ENCODE results near the gene PNPLA5.

DNA sequence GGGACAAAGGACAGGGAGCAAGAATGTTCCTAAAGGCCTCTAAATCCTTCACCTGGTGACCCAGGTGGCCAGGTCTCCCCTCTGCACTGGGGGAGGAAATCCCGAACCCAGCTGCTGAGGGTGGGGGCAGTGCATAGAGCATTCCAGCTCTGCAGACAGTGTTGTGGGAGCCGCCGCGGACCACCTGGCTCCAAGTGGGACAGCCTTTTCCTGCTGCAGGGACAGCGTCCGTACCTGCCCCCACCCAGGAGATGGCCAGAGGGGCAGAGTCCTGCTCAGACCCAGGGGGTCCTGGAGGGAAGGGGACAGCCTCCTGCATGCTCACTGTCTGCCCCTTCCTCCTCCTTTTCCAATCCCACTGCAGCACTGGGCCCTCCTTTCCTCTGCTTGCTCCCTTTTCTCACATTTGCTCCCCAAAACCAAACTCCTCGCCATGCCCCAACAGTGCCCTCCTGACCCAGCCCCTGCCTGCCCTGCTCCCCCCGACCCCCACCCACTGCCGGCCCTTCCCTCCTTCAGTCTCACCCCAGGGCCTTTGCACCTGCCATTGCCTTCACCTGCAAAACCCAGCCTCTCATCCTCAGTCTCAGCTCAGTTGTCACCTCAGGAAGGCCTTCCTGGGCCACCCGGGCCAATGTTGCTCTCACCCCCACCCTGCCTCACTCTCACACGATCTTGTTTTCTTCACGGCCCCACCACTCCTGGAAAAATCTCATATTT, 12.8 kb downstream of the PNPLA5 start:
- no peak for TF ChIP-seq CHD1 (IDR thresholded peaks at IDR 0.05; ENCODE audit: low read length)
- TF ChIP-seq, protein P1, sequence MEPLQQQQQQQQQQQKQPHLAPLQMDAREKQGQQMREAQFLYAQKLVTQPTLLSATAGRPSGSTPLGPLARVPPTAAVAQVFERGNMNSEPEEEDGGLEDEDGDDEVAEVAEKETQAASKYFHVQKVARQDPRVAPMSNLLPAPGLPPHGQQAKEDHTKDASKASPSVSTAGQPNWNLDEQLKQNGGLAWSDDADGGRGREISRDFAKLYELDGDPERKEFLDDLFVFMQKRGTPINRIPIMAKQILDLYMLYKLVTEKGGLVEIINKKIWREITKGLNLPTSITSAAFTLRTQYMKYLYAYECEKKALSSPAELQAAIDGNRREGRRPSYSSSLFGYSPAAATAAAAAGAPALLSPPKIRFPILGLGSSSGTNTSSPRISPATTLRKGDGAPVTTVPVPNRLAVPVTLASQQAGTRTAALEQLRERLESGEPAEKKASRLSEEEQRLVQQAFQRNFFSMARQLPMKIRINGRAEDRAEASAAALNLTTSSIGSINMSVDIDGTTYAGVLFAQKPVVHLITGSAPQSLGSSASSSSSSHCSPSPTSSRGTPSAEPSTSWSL (CRISPR knock-in tag; IDR thresholded peaks at IDR 0.05; ENCODE audit: borderline replicate concordance) = no peak
- no peak for TF ChIP-seq ELF1 (tag; IDR thresholded peaks at IDR 0.05)
- no peak for TF ChIP-seq SNRNP70 (optimal IDR thresholded peaks at IDR 0.05; ENCODE audit: low read depth, low read length)
- TF ChIP-seq, protein P2, sequence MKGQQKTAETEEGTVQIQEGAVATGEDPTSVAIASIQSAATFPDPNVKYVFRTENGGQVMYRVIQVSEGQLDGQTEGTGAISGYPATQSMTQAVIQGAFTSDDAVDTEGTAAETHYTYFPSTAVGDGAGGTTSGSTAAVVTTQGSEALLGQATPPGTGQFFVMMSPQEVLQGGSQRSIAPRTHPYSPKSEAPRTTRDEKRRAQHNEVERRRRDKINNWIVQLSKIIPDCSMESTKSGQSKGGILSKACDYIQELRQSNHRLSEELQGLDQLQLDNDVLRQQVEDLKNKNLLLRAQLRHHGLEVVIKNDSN (CRISPR knock-in tag; IDR thresholded peaks at IDR 0.05) = no peak
- TF ChIP-seq EZH2 (IDR thresholded peaks at IDR 0.05; ENCODE audit: borderline replicate concordance, low read depth, low read length) = no peak
- TF ChIP-seq ZNF41 (CRISPR knock-in tag; conservative IDR thresholded peaks at IDR 0.05) = no peak
- TF ChIP-seq, protein P3, sequence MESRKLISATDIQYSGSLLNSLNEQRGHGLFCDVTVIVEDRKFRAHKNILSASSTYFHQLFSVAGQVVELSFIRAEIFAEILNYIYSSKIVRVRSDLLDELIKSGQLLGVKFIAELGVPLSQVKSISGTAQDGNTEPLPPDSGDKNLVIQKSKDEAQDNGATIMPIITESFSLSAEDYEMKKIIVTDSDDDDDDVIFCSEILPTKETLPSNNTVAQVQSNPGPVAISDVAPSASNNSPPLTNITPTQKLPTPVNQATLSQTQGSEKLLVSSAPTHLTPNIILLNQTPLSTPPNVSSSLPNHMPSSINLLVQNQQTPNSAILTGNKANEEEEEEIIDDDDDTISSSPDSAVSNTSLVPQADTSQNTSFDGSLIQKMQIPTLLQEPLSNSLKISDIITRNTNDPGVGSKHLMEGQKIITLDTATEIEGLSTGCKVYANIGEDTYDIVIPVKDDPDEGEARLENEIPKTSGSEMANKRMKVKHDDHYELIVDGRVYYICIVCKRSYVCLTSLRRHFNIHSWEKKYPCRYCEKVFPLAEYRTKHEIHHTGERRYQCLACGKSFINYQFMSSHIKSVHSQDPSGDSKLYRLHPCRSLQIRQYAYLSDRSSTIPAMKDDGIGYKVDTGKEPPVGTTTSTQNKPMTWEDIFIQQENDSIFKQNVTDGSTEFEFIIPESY (CRISPR knock-in tag; IDR thresholded peaks at IDR 0.05) = no peak
- TF ChIP-seq GTF2F1 (IDR thresholded peaks at IDR 0.05; ENCODE audit: low read depth, low read length) = no peak
- TF ChIP-seq FOXK1 (CRISPR knock-in tag; IDR thresholded peaks at IDR 0.05; ENCODE audit: borderline replicate concordance) = no peak
